Renal cortical epithelial cell (primary cell): ENCODE data around the gene ACTN4. TPM values are rescaled to one million over a fixed set of nuclear protein-coding genes. Genes with fewer than 3 reads are reported as not detected.
A peak's percentile ranks its signal among the peaks of the same experiment; 100 is the strongest.

ENCODE experiments used
- DNase-seq: peaks from one replicate; pipeline ENCODE4 v3.0.0-alpha.2; 2011; ENCODE audit warnings: low read depth
- total RNA-seq: library from RNA; depleted of rRNA; stranded (reverse); fragments of >200 nt; gene quantifications from 2 replicates; pipeline ENCODE4 v1.2.3, GENCODE V29; 2014

ACTN4 gene
- total RNA-seq, 1 donor from 2014 or later: 1,377 TPM

- DNase-seq: no peak
Measured at GRCh38 chr19:38709671-38710415, 62.4 kb downstream of the ACTN4 start.

GRCh38 chr19:38710416-38710702 is 62.9 kb downstream of the ACTN4 start:
- DNase-seq: no peak

- DNase-seq: no peak
Measured at GRCh38 chr19:38710928-38711725, 63.7 kb downstream of the ACTN4 start.

- DNase-seq: peak; percentile 85
Measured at GRCh38 chr19:38711726-38712153, 64.3 kb downstream of the ACTN4 start.

- DNase-seq: no peak
Measured at GRCh38 chr19:38712161-38712748, 64.8 kb downstream of the ACTN4 start.

- DNase-seq: no peak
Measured at GRCh38 chr19:38713227-38713649, 65.8 kb downstream of the ACTN4 start.

GRCh38 chr19:38713865-38714264 is 66.4 kb downstream of the ACTN4 start:
- DNase-seq: no peak

- DNase-seq: no peak
Measured at GRCh38 chr19:38714354-38714778, 66.9 kb downstream of the ACTN4 start.

- DNase-seq: no peak
Measured at GRCh38 chr19:38715555-38715954, 68.1 kb downstream of the ACTN4 start.

GRCh38 chr19:38717051-38717450 is 69.6 kb downstream of the ACTN4 start:
- no peak for DNase-seq

- no peak for DNase-seq
Measured at GRCh38 chr19:38717855-38718254, 70.4 kb downstream of the ACTN4 start.

- DNase-seq: peak; percentile 46
Measured at GRCh38 chr19:38718747-38719543, 71.5 kb downstream of the ACTN4 start.

GRCh38 chr19:38719761-38720558 is 72.5 kb downstream of the ACTN4 start:
- DNase-seq: no peak

- no peak for DNase-seq
Measured at GRCh38 chr19:38720559-38721236, 73.2 kb downstream of the ACTN4 start.

- no peak for DNase-seq
Measured at GRCh38 chr19:38721496-38721895, 74.0 kb downstream of the ACTN4 start.

GRCh38 chr19:38721979-38722773 is 74.7 kb downstream of the ACTN4 start:
- no peak for DNase-seq

- no peak for DNase-seq
Measured at GRCh38 chr19:38722947-38723605, 75.6 kb downstream of the ACTN4 start.

GRCh38 chr19:38723606-38723965 is 76.1 kb downstream of the ACTN4 start:
- no peak for DNase-seq
